ENCODE measurements around the gene RAB31.

Gene RAB31

DNA sequence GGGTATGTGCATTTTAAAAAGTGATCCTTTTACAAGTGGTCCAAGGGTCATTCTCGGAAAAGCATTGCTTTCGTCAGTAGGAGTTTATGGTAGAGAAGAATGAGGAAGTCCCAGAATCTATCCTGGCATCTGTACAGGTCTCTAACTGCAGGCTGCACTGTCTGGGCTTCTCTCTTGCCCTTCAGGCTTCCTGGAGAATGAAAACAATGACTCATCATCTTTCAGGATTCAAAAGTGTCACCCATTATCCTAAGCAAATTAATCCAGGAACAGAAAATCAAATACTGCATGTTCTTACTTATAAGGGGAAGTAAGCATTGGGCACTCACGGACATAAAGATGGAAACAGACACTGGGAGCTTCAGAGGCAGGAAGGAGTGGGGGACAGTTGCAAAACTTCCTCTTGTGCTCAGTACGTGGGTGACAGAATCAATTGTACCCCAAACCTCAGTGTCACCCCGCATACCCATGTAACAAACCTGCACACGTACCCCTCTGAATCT is 117.5 kb downstream of the RAB31 start:
- Histone ChIP-seq H3K36me3 (ENCODE audit: insufficient read depth, low read length) (no peaks in the 10 kb centered on the region), H4K20me1 (ENCODE audit: insufficient read depth, low read length) (no peaks in the 10 kb centered on the region), H3K27me3 (ENCODE audit: insufficient read depth, low read length, poor library complexity) (peaks cover 3% of the 10 kb centered on the region), H3K9ac (ENCODE audit: low read depth, low read length) (no peak overlapping the region), H3K9me3 (ENCODE audit: insufficient read depth, low read length, severe bottlenecking) (no peaks in the 10 kb centered on the region), H2AFZ (ENCODE audit: low read depth, low read length) (no peak overlapping the region), H3K4me2 (ENCODE audit: insufficient read depth, low read length) (no peak overlapping the region), H3K4me1 (ENCODE audit: insufficient read depth, low read length) (no peaks in the 10 kb centered on the region), H3K27ac (ENCODE audit: low read length) (no peak overlapping the region), H3K4me3 (ENCODE audit: low read depth in 1 of 2, low read length in 2 of 2) (no peak overlapping the region), H3K79me2 (ENCODE audit: insufficient read depth, low read length) (no peaks in the 10 kb centered on the region)
- no peak for DNase-seq
- no peak for TF ChIP-seq EZH2 (IDR thresholded peaks at IDR 0.05; ENCODE audit: borderline replicate concordance, low read depth, low read length, severe bottlenecking)
- no peak for TF ChIP-seq CTCF (IDR thresholded peaks at IDR 0.05; ENCODE audit: borderline replicate concordance, extremely low read depth, low read length, poor library complexity, severe bottlenecking)
- no peak for ATAC-seq (ENCODE audit: insufficient read depth, low read depth)

DNA sequence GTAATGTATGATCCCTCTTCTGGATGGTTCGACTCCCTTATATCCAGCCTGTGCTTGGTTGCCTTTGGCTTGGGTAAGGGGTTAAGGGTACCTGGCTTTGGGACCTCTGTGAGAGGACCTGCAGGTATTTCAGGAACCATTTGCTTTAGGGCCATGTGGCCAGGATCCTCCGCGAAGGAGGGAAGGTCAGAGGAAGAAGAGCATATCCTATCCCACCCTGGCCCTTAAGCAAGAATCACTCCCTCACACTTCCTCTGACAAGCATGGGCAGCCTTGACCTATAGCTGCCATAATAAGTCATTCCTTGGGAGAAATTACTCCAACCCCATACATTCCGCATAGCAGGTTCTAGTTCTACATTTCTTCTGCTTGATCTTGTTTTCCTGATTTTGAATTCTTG is 118.6 kb downstream of the RAB31 start:
- H4K20me1 ChIP-seq (ENCODE audit: insufficient read depth, low read length) = no peaks in the 10 kb centered on the region
- ATAC-seq (ENCODE audit: insufficient read depth, low read depth) (no peak), DNase-seq (no peak)
- H3K36me3 ChIP-seq (ENCODE audit: insufficient read depth, low read length) = no peaks in the 10 kb centered on the region
- peaks cover 3% of the 10 kb centered on the region for H3K27me3 ChIP-seq (ENCODE audit: insufficient read depth, low read length, poor library complexity)
- TF ChIP-seq EZH2 (IDR thresholded peaks at IDR 0.05; ENCODE audit: borderline replicate concordance, low read depth, low read length, severe bottlenecking) = no peak
- no peak for TF ChIP-seq CTCF (IDR thresholded peaks at IDR 0.05; ENCODE audit: borderline replicate concordance, extremely low read depth, low read length, poor library complexity, severe bottlenecking)
- no peak overlapping the region for H2AFZ ChIP-seq (ENCODE audit: low read depth, low read length)
- no peak overlapping the region for H3K27ac ChIP-seq (ENCODE audit: low read length)
- no peaks in the 10 kb centered on the region for H3K9me3 ChIP-seq (ENCODE audit: insufficient read depth, low read length, severe bottlenecking)
- H3K4me3 ChIP-seq (ENCODE audit: low read depth in 1 of 2, low read length in 2 of 2) = no peak overlapping the region
- H3K4me1 ChIP-seq (ENCODE audit: insufficient read depth, low read length) = no peaks in the 10 kb centered on the region
- no peak overlapping the region for H3K4me2 ChIP-seq (ENCODE audit: insufficient read depth, low read length)
- no peaks in the 10 kb centered on the region for H3K79me2 ChIP-seq (ENCODE audit: insufficient read depth, low read length)
- H3K9ac ChIP-seq (ENCODE audit: low read depth, low read length) = no peak overlapping the region

DNA sequence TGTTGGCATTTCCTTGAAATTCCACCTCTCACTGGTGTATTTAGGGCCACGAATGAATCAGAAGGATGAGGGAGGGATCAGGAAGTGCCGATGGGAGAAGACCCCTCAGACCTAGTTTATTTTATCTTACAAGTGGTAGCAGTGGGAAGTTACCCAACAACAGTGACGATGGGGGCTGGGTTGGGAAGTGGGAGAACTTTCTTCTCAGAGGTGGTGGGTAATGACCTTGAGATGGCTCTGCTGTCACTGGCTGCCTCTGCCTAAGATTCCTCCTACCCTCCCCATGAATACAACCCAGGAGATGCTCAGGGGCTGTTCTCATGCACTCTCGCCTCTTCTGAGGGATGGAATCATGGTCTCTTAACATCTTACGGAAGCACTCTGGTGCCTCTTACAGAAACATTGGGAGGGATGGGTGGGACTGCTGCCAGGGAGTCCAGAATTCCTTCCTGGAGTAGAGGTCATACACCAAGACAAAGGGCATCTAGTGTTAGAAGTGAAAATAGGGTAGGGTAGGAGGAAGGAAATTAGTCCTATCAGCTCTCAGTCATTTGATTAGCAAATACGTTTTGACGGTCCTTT is 119.2 kb downstream of the RAB31 start:
- no peak for TF ChIP-seq CTCF (IDR thresholded peaks at IDR 0.05; ENCODE audit: borderline replicate concordance, extremely low read depth, low read length, poor library complexity, severe bottlenecking)
- no peak for TF ChIP-seq EZH2 (IDR thresholded peaks at IDR 0.05; ENCODE audit: borderline replicate concordance, low read depth, low read length, severe bottlenecking)
- H3K4me2 ChIP-seq (ENCODE audit: insufficient read depth, low read length) = no peak overlapping the region
- ATAC-seq (ENCODE audit: insufficient read depth, low read depth) (no peak), DNase-seq (no peak)
- H3K79me2 ChIP-seq (ENCODE audit: insufficient read depth, low read length) = no peaks in the 10 kb centered on the region
- no peaks in the 10 kb centered on the region; the same call in 1 of the 2 replicates for H4K20me1 ChIP-seq (ENCODE audit: insufficient read depth, low read length)
- H3K9ac ChIP-seq (ENCODE audit: low read depth, low read length) = no peak overlapping the region
- H3K4me1 ChIP-seq (ENCODE audit: insufficient read depth, low read length) = no peaks in the 10 kb centered on the region
- H2AFZ ChIP-seq (ENCODE audit: low read depth, low read length) = no peak overlapping the region
- H3K36me3 ChIP-seq (ENCODE audit: insufficient read depth, low read length) = no peaks in the 10 kb centered on the region
- H3K9me3 ChIP-seq (ENCODE audit: insufficient read depth, low read length, severe bottlenecking) = no peaks in the 10 kb centered on the region
- no peak overlapping the region for H3K4me3 ChIP-seq (ENCODE audit: low read depth in 1 of 2, low read length in 2 of 2)
- peaks cover 3% of the 10 kb centered on the region for H3K27me3 ChIP-seq (ENCODE audit: insufficient read depth, low read length, poor library complexity)
- no peak overlapping the region for H3K27ac ChIP-seq (ENCODE audit: low read length)

Data from DND-41 (cell line).